CD4-positive, alpha-beta T cell treated with Interleukin-17A for 4 hours (primary cell): Measurements from ENCODE around the gene AP3S2.
"Not testable (repeated sequence)": the region's sequence is repeated elsewhere in the genome, so short reads cannot be mapped to it uniquely, and the experiment has no call there.

Experiments
- DNase-seq: peaks from one replicate; pipeline ENCODE4 v3.0.0-alpha.2; 2020; ENCODE audit warnings: mixed read lengths

Gene AP3S2

GRCh38 chr15:89903015-89903857, 9.4 kb upstream of the AP3S2 start:
- DNase-seq, result no peak

- DNase-seq, result no peak
Measured at GRCh38 chr15:89900849-89901248, 7.1 kb upstream of the AP3S2 start.

- DNase-seq, result no peak
Measured at GRCh38 chr15:89899951-89900567, 6.3 kb upstream of the AP3S2 start.

DNA sequence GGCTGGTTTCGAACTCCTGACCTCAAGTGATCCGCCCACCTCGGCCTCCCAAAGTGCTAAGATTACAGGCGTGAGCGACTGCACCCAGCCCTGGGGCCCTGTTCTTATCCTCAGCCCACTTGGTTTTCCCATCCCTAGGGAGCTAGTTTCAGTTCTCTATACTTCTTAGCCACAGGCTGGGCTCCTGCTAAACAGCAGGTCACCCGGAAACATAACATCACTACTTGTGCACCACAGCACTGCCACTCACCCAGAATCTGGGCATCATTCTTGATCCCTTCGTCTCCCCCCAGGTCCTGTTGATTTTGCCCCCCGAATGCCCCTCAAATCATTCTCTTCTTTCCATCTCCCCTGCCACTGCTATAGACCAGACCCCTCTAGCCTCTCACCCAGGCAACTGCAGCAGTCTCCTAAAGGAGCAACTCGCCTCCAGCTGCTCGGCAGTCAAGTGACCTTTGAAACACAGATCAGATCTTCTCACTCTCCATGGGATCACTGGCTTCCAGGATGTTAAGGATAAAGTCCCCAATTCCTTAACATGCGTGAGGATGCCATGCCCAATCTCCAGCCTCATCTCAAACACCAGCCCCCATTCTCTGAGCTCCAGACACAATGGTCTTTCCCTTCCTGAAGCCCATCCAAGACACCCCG, 5.6 kb upstream of the AP3S2 start:
- DNase-seq, result no peak

DNA sequence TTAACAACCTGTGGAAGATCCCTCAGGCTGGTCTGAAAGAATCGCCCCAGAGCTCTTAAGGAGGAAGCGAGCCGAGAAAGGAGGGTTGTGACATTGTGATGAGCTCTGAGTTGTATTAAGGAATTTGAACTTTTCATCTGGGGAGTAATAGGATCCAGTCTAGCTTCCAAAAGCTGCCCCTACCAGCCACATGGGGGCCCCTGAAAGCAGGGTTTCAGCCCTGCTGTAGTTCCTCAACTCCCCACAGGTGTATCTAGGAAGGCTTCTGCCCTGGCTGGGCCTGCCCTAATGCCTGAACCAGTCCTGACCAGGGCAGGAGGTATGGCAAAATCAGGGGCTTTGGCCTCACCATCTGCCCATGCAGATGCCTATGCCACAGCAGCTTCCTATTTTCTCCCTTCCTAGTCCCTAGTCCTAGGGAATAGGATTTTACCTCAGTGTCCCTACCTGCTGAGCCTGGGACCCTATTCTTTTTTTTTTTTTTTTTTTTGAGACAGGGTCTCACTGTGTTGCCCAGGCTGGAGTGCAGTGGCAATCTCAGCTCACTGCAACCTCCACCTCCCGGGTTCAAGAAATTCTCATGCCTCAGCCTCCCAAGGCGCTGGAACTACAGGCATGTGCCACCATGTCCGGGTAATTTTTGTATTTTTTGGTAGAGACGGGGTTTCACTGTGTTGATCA, 5.0 kb upstream of the AP3S2 start:
- DNase-seq, result peak; percentile 60

- DNase-seq, result no peak
Measured at GRCh38 chr15:89898146-89898545, 4.4 kb upstream of the AP3S2 start.

- no peak for DNase-seq
Measured at GRCh38 chr15:89893027-89893426, 767 bp downstream of the AP3S2 start.

DNA sequence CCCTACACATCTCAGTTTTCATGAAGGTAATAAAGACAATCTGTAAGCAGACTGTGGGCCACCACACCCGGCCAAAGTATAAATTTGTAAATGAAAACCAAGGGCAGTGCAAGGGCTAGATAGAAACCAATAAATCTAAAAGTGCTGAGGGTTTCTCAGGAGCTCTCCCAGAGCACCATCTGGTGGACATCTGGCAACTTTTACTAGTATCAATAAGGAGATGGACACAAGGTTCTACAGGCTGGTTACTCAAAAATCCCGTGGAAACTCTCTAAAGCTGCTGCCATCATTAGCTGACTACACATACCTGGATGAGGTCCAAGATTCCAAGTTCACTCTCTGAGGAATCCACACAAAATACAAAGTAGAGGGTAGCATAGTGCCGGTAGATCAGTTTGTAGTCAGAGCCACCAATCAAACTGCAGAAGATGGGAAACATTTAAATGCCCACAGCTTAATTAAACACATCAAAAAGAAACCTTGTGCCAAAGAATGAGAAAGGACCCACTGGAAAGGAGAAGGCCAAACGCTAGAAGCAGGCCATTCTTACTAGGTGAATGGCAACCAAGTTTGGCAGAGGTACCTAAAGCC, 5.5 kb downstream of the AP3S2 start:
- DNase-seq, result no peak

DNA sequence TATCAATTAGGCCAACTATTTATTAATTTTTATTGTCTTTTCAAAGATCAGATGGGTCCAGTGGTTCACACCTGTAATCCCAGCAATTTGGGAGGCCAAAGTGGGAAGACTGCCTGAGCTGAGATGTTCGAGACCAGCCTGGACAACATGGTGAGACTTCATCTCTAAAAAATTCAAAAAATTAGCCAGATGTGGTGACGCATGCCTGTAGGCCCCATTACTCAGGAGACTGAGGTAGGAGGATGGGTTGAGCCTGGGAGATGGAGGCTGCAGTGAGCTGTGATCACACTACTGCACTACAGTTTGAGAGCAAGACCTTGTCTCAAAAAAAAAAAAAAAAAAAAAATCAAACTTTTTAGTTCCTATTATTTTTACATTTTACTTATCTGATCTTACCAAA, 8.2 kb downstream of the AP3S2 start:
- DNase-seq, result no peak

DNA sequence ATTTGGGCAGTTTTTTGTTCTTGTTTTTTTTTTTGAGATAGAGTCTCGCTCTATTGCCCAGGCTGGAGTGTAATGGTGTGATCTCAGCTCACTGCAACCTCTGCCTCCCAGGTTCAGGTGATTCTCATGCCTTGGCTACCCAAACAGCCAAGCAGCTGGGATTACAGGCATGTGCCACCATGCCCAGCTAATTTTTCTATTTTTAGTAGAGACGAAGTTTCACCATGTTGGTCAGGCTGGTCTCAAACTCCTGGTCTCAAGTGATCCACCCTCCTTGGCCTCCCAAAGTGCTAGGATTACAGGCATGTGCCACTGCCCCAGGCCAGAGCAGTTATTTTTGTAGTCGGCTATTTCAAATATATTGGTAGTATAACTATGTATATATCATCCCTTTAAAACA, 8.6 kb downstream of the AP3S2 start:
- DNase-seq, result not testable (repeated sequence)

GRCh38 chr15:89883518-89883917, 10.3 kb downstream of the AP3S2 start:
- DNase-seq, result no peak

GRCh38 chr15:89880727-89881126, 13.1 kb downstream of the AP3S2 start:
- no peak for DNase-seq

GRCh38 chr15:89878323-89878722, 15.5 kb downstream of the AP3S2 start:
- DNase-seq, result no peak

GRCh38 chr15:89877083-89877425, 16.7 kb downstream of the AP3S2 start:
- no peak for DNase-seq

DNA sequence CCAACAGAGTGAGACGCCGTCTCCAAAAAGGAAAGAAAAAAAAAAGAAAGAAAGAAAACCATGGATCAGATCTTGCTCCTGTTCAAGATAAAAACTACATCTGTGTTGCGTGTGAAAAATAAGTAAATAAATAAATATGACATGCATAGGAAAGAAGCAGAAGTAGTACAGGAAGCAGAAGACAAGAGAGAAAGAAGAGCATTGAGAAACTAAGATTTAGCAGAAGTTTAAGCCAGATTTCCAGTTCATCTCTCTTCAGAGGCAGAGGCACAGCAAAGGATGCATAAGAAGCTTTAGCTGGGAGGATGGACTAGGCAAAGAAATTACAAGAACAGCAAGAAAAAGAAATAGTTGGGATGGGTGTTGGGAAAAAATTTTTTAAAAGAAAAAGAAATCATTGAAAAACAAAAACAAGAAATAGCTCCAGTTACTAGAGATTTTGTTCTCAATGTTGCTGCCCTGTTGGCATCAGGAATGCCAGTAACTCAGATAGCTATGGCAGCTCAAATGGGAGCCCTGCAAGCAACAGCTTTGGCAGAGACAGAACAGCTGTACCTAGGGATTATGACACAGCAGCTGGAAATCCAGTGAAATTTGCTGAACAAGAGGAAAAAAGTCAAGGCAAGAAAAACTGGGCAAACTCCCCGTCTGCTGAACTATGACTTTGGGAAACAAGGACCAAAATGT, 17.3 kb downstream of the AP3S2 start:
- DNase-seq, result no peak

DNA sequence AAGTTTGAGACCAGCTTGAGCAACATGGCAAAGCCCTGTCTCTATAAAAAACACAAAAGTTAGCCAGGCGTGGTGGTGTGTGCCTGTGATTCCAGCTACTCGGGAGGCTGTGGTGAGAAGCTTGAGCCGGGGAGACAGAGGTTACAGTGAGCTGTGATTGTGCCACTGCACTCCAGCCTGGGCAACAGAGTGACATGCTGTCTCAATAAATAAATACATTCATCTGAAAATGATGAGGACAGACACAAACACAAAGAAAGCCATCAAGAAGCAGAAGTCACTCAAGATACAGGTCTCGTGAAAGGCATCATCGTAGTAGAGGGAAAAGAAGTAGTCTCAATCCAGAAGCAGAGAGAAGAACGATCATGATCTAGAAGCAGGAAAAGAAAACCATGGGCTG, 18.1 kb downstream of the AP3S2 start:
- no peak for DNase-seq

- peak; percentile 88 for DNase-seq
Measured at GRCh38 chr15:89874926-89875564, 18.7 kb downstream of the AP3S2 start.

- no peak for DNase-seq
Measured at GRCh38 chr15:89870688-89871288, 23.0 kb downstream of the AP3S2 start.

GRCh38 chr15:89870006-89870405, 23.8 kb downstream of the AP3S2 start:
- DNase-seq, result no peak

DNA sequence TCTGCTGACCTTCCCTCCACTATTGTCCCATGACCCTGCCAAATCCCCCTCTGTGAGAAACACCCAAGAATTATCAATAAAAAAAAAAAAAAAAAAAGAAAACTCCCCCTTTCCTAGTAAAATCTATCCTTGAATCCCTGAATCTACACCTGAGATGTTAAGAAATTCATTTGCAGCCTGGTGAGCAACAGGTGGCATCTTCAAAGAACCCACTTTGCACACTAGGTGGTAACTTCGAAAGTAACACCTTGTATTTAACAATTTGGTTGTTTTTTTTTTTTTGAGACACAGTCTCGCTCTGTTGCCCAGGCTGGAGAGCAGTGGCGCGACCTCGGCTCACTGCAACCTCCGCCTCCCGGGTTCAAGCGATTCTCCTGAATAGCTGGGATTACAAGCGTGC, 24.3 kb downstream of the AP3S2 start:
- DNase-seq, result not testable (repeated sequence)

- DNase-seq, result no peak
Measured at GRCh38 chr15:89864958-89865739, 28.6 kb downstream of the AP3S2 start.
